Activated T-cell treated with anti-CD3 and anti-CD28 coated beads, Interleukin-2, amount 50 U/mL, for 72 hours (primary cell): ENCODE measurements around the gene SLC25A13. TPM values are rescaled to one million over a fixed set of nuclear protein-coding genes. Genes with fewer than 3 reads are reported as not detected.
A peak's percentile ranks its signal among the peaks of the same experiment; 100 is the strongest.
"Not testable (repeated sequence)": the region's sequence is repeated elsewhere in the genome, so short reads cannot be mapped to it uniquely, and the experiment has no call there.

Experiments used
- ATAC-seq, 2 donors: fragments of 150-1000 bp; cut with Tn5 transposase; replicated peaks in 1 of 2; 2 replicates each; pipeline ENCODE4 v1.10.0; 2021; ENCODE audit warnings: moderate library complexity in 2 of 2, mild to moderate bottlenecking in 1 of 2
- DNase-seq, 2 donors: peaks; one replicate each; pipeline ENCODE4 v3.0.0; 2021 to 2022; ENCODE audit warnings: mixed read lengths in 1 of 2
- H3K27ac Mint-ChIP-seq: one replicate; pipeline ENCODE4 v1.8.0; 2022; ENCODE audit warnings: mild to moderate bottlenecking, moderate library complexity, mixed read lengths
- H3K27me3 Mint-ChIP-seq: one replicate; pipeline ENCODE4 v1.8.0; 2022; ENCODE audit warnings: low read depth, mixed read lengths
- H3K36me3 Mint-ChIP-seq, 2 donors: one replicate each; pipeline ENCODE4 v1.8.0; 2022; ENCODE audit warnings: mixed read lengths in 2 of 2, mild to moderate bottlenecking in 1 of 2; ENCODE audit not compliant: insufficient read depth in 2 of 2
- H3K4me1 Mint-ChIP-seq: one replicate; pipeline ENCODE4 v1.8.0; 2022; ENCODE audit warnings: low read depth, mixed read lengths
- H3K4me3 Mint-ChIP-seq, 2 donors: one replicate each; pipeline ENCODE4 v1.8.0; 2022; ENCODE audit warnings: mild to moderate bottlenecking in 2 of 2, mixed read lengths in 2 of 2, moderate library complexity in 2 of 2
- H3K9me3 Mint-ChIP-seq, 2 donors: one replicate each; pipeline ENCODE4 v1.8.0; 2022; ENCODE audit warnings: mixed read lengths in 2 of 2
- total RNA-seq, 2 donors: library from RNA; stranded (reverse); gene quantifications; one replicate each; pipeline ENCODE4 v1.2.3, GENCODE V29; 2022

SLC25A13 gene
- total RNA-seq, 2 donors from 2014 or later = 6.1 to 8.4 TPM

DNA sequence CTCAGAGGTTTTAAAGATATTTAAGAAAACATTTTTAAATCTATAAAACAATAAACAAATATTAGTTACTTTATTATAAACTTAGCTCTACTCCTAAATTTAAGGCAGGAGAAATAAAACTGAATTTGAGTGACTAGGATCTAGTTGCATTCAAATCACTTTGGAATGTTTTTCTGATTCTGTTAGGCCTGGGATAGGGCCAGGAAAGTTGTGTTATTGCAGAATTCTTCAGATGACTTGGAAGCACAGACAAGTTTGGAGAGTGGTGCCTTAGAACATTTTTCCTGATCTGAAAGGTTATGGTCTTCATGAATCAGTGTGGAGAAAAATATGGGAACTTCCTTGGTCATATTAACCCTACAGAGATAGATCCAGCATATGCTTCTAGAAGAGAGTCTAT is 15.6 kb upstream of the SLC25A13 start:
- H3K27ac Mint-ChIP-seq = no peak overlapping the region

GRCh38 chr7:96332325-96332724 is 10.4 kb upstream of the SLC25A13 start:
- peaks cover 1 to 2% of the 10 kb centered on the region in 2 donors for H3K9me3 Mint-ChIP-seq
- no peaks in the 10 kb centered on the region for H3K36me3 Mint-ChIP-seq
- no peak for ATAC-seq
- no peak overlapping the region for H3K27ac Mint-ChIP-seq
- no peak overlapping the region for H3K4me3 Mint-ChIP-seq
- H3K4me1 Mint-ChIP-seq = no peaks in the 10 kb centered on the region
- DNase-seq = no peak
- H3K27me3 Mint-ChIP-seq = peaks cover 15% of the 10 kb centered on the region

More for the DNA sequence above, 15.6 kb upstream of the SLC25A13 start:
- H3K36me3 Mint-ChIP-seq = no peaks in the 10 kb centered on the region
- peaks cover 40% of the 10 kb centered on the region for H3K27me3 Mint-ChIP-seq
- ATAC-seq (no peak), DNase-seq (no peak)
- H3K4me3 Mint-ChIP-seq = no peak overlapping the region
- H3K9me3 Mint-ChIP-seq = peaks cover 1 to 2% of the 10 kb centered on the region in 2 donors
- no peaks in the 10 kb centered on the region for H3K4me1 Mint-ChIP-seq

DNA sequence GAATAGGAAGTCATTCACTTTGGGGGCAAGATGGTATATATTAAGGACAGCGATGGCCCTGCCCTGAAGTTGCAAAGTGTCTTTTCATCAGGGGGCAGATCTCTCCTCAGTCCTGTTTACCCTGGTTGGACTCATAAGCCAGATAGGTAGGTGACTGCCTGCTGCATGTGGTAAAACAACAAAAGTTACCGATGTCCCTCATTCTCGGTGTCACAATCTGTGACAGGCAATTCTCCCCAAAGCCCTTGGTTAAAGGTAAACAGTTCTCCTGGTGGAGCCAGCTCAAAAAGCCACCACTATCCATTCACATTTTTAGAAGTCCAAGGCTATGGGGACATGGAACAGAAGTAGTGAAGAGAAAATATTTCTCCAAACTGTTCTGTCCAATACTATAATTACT is 9.9 kb upstream of the SLC25A13 start:
- Mint-ChIP-seq H3K27me3 (peaks cover 15% of the 10 kb centered on the region), H3K4me1 (peaks cover 3% of the 10 kb centered on the region), H3K36me3 (no peaks in the 10 kb centered on the region), H3K4me3 (no peak overlapping the region), H3K27ac (no peak overlapping the region), H3K9me3 (peaks cover 2 to 3% of the 10 kb centered on the region in 2 donors)
- DNase-seq (no peak), ATAC-seq (no peak)

GRCh38 chr7:96331233-96331632 is 9.3 kb upstream of the SLC25A13 start:
- peaks cover 2 to 3% of the 10 kb centered on the region in 2 donors for H3K9me3 Mint-ChIP-seq
- no peak for DNase-seq

GRCh38 chr7:96330193-96330592 is 8.3 kb upstream of the SLC25A13 start:
- Mint-ChIP-seq H3K27me3 (peaks cover 13% of the 10 kb centered on the region), H3K9me3 (peaks cover 2 to 3% of the 10 kb centered on the region in 2 donors), H3K27ac (no peak overlapping the region), H3K4me3 (no peak overlapping the region), H3K36me3 (no peaks in the 10 kb centered on the region), H3K4me1 (peaks cover 7% of the 10 kb centered on the region)
- ATAC-seq (no peak), DNase-seq (no peak)

More at GRCh38 chr7:96331233-96331632, 9.3 kb upstream of the SLC25A13 start:
- no peak for ATAC-seq
- no peaks in the 10 kb centered on the region for H3K36me3 Mint-ChIP-seq
- H3K27me3 Mint-ChIP-seq = peaks cover 12% of the 10 kb centered on the region
- H3K27ac Mint-ChIP-seq = no peak overlapping the region
- H3K4me3 Mint-ChIP-seq = no peak overlapping the region
- peaks cover 7% of the 10 kb centered on the region for H3K4me1 Mint-ChIP-seq

DNA sequence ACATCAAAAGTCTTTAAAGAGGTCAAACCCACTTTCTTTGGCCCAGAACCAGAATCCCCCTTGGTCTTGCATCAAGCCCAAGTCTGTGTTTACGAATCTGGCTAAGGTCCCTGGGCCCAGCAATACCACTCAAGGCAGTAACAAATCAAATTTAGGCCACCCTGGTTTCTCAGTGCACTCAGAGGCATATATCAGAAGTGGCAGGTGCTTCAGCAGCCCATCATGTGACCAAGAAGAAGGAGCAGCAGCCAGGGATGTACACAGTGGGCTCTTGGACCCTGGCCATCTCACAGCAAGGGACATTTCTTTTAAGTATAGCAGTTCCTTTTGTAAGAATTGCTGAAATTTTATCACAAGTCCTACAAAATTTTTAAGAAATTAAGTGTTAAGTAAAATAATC is 7.3 kb upstream of the SLC25A13 start:
- no peak overlapping the region for H3K27ac Mint-ChIP-seq
- ATAC-seq (no peak), DNase-seq (no peak)
- no peak overlapping the region for H3K4me3 Mint-ChIP-seq
- H3K36me3 Mint-ChIP-seq = no peaks in the 10 kb centered on the region
- H3K9me3 Mint-ChIP-seq = peaks cover 2 to 3% of the 10 kb centered on the region in 2 donors
- peaks cover 7% of the 10 kb centered on the region for H3K4me1 Mint-ChIP-seq
- peaks cover 13% of the 10 kb centered on the region for H3K27me3 Mint-ChIP-seq

DNA sequence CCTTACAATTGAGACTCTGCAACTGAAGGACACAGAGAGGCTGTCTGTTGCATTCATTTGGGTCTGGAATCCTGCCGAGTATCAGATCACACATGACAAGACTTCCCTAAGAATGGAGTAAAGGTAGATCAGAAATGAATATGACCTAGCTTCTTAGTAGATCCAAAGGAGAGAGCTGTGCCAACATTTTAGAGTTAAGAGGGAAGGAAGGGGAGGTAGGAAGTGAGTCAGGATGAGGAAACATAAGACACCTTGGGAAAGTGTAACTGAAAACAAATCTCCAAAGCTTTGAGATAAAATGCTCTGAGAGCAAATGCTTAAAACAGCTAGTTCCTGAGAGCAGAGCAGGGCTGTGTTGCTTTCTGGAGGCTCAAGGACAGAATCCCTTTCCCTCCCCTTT is 6.1 kb upstream of the SLC25A13 start:
- peaks cover 12% of the 10 kb centered on the region for H3K4me1 Mint-ChIP-seq
- peaks cover 5% of the 10 kb centered on the region for H3K27me3 Mint-ChIP-seq
- ATAC-seq (no peak), DNase-seq (no peak)
- H3K9me3 Mint-ChIP-seq = peaks cover 0 to 1% of the 10 kb centered on the region in 2 donors
- H3K27ac Mint-ChIP-seq = no peak overlapping the region
- H3K4me3 Mint-ChIP-seq = no peak overlapping the region
- H3K36me3 Mint-ChIP-seq = no peaks in the 10 kb centered on the region

GRCh38 chr7:96327429-96327828 is 5.5 kb upstream of the SLC25A13 start:
- peaks cover 0 to 1% of the 10 kb centered on the region in 2 donors for H3K9me3 Mint-ChIP-seq
- peaks cover 5% of the 10 kb centered on the region for H3K27me3 Mint-ChIP-seq
- H3K4me3 Mint-ChIP-seq = no peak overlapping the region
- H3K27ac Mint-ChIP-seq = no peak overlapping the region
- DNase-seq = no peak
- peaks cover 14% of the 10 kb centered on the region for H3K4me1 Mint-ChIP-seq
- H3K36me3 Mint-ChIP-seq = no peaks in the 10 kb centered on the region
- no peak for ATAC-seq

GRCh38 chr7:96326752-96327151 is 4.9 kb upstream of the SLC25A13 start:
- H3K9me3 Mint-ChIP-seq, H3K27me3 Mint-ChIP-seq, H3K36me3 Mint-ChIP-seq, ATAC-seq, DNase-seq, H3K4me3 Mint-ChIP-seq, H3K27ac Mint-ChIP-seq: not testable (repeated sequence)
- peaks cover 14% of the 10 kb centered on the region for H3K4me1 Mint-ChIP-seq

DNA sequence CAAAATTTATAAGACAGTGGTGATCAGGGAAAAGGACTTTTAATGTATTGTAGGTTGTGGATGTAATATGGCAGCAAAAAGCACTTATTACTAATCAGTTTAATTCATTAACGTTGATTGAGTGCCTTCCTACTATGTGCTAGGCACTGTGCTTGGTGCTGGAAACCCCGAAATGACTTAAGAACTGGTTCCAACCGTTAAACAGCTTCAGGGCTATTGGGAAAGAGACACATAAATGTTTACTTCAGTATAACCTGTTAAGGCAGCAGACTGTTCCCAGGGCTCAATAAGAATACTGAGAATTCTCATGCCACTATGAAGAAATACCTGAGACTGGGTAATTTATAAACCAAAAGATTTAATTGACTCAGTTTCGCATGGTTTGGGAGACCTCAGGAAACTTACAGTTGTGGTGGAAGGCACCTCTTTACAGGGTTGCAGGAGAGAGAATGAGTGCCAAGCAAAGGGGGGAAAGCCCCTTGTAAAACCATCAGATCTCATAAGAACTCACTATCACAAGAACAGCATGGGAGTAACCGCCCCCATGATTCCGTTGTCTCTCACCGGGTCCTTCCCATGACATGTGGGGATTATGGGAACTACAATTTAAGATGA is 1.1 kb upstream of the SLC25A13 start:
- ATAC-seq (no peak), DNase-seq (no peak)
- Mint-ChIP-seq H3K4me3 (peak overlapping the region; percentile 94 to 96), H3K9me3 (peaks cover 0 to 1% of the 10 kb centered on the region in 2 donors), H3K27me3 (peaks cover 5% of the 10 kb centered on the region), H3K4me1 (peaks cover 36% of the 10 kb centered on the region), H3K27ac (no peak overlapping the region), H3K36me3 (no peaks in the 10 kb centered on the region)

DNA sequence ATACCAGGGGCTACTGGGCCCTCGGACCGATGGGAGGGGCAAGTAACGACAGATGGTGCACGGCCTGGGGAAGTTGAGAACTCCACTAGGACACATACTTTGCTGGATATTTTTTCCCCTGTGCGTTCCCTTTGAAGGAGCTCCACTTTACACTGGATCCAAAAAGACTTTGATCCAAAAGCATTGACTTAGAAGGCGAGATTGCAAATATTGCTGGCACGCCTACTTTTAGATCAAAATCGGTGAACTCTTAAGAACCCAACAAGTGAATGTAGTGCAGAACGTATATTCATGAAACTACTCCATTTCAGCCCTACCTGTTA is 436 bp upstream of the SLC25A13 start:
- Mint-ChIP-seq H3K4me1 (peaks cover 39% of the 10 kb centered on the region), H3K36me3 (no peaks in the 10 kb centered on the region), H3K9me3 (peaks cover 0 to 1% of the 10 kb centered on the region in 2 donors), H3K27me3 (peaks cover 5% of the 10 kb centered on the region), H3K4me3 (peak overlapping the region; percentile 94 to 96), H3K27ac (peak overlapping the region; percentile 65)
- DNase-seq = no peak
- no peak for ATAC-seq

- Mint-ChIP-seq H3K36me3 (no peaks in the 10 kb centered on the region), H3K4me3 (peak overlapping the region; percentile 94 to 96), H3K27ac (peak overlapping the region; percentile 94), H3K4me1 (peaks cover 32% of the 10 kb centered on the region), H3K27me3 (peaks cover 5% of the 10 kb centered on the region), H3K9me3 (no peaks in the 10 kb centered on the region)
- ATAC-seq = peak; percentile 38 to 42
- peak; percentile 54 to 58 for DNase-seq
Measured at GRCh38 chr7:96321031-96321657, 754 bp downstream of the SLC25A13 start.

DNA sequence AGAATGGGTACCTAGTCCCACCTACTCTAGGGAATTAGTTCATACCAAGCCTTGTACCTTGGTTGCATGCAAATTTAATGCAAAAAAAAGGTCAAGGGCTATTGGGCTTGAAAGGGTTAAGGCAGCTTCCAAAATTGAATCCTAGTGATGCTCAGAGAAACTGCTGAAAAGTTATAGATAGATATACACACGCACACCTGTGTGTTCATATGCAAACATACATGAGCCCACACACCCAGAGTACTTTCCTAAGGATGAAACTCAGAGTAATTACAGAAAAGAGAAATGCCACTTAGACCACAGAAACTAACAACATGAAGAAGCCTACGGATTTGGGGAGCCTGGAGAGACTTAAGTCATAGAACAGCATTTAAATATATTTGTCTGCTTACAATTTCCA is 1.5 kb downstream of the SLC25A13 start:
- peak overlapping the region; percentile 94 to 96 for H3K4me3 Mint-ChIP-seq
- no peaks in the 10 kb centered on the region for H3K27me3 Mint-ChIP-seq
- ATAC-seq = peak; percentile 68 to 71
- peaks cover 32% of the 10 kb centered on the region for H3K4me1 Mint-ChIP-seq
- peak overlapping the region; percentile 94 for H3K27ac Mint-ChIP-seq
- no peaks in the 10 kb centered on the region for H3K36me3 Mint-ChIP-seq
- DNase-seq = peak in 1 of 2 donors; percentile 27
- no peaks in the 10 kb centered on the region for H3K9me3 Mint-ChIP-seq

DNA sequence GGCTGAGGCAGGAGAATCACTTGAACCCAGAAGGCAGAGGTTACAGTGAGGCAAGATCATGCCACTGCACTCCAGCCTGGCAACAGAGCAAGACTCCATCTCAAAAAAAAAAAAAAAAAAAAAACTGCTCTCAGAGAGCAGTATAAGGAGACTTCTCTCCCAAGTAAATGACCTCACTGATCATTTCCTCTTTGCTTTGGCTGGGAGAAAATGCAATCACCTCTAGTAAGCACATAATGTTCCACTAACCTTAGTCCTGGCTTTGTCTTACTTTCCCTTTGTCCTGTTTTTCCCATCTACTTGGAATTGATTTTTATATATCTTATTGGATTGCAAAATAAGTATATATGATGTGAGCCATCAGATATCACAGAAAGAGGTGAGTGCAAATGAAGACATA is 2.5 kb downstream of the SLC25A13 start:
- no peaks in the 10 kb centered on the region for H3K27me3 Mint-ChIP-seq
- peaks cover 39% of the 10 kb centered on the region for H3K4me1 Mint-ChIP-seq
- DNase-seq = no peak
- no peak for ATAC-seq
- no peak overlapping the region for H3K4me3 Mint-ChIP-seq
- H3K9me3 Mint-ChIP-seq = no peaks in the 10 kb centered on the region
- H3K27ac Mint-ChIP-seq = no peak overlapping the region
- H3K36me3 Mint-ChIP-seq = no peaks in the 10 kb centered on the region
